Coronary artery (tissue), 2 donors: ENCODE measurements around the gene PAPOLA.

Source experiments
- DNase-seq: peaks from one replicate; pipeline ENCODE4 v3.0.0-alpha.2; 2017; ENCODE audit warnings: low spot score
- H3K27ac ChIP-seq, 2 donors: fragments of 200-600 bp; sonication (generic); one replicate each; pipeline ENCODE4 v1.5.1; 2016 to 2019
- H3K4me3 ChIP-seq: fragments of 200-600 bp; sonication (generic); 2 replicates; pipeline ENCODE4 v1.5.1; 2016; ENCODE audit warnings: mild to moderate bottlenecking, moderate library complexity
- TF ChIP-seq, protein P1 (sequence below): fragments of 200-600 bp; sonication (generic); IDR thresholded peaks from one replicate; pipeline ENCODE4 v1.5.1; 2019; ENCODE audit warnings: antibody characterized with exemption

PAPOLA gene

DNA sequence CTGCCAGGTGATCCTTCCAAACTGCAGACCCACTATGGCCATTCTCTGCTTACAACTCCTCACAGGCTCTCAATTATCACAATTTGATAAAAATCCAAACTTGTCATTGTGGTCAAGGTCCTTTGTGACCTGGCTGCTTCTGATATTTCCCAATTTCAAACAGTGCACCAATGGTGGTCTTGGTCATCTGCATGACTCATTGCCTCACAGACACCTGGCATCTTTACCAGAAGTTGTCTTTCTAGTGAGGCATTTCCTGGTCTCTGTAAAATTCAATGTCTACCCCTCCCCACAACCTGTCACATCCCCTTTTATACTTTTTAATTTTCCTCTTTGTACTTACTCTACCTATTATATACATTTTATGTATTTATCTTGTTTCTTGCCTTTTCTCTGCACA, 17.8 kb upstream of the PAPOLA start:
- H3K27ac ChIP-seq = no peak overlapping the region
- TF ChIP-seq, protein P1, sequence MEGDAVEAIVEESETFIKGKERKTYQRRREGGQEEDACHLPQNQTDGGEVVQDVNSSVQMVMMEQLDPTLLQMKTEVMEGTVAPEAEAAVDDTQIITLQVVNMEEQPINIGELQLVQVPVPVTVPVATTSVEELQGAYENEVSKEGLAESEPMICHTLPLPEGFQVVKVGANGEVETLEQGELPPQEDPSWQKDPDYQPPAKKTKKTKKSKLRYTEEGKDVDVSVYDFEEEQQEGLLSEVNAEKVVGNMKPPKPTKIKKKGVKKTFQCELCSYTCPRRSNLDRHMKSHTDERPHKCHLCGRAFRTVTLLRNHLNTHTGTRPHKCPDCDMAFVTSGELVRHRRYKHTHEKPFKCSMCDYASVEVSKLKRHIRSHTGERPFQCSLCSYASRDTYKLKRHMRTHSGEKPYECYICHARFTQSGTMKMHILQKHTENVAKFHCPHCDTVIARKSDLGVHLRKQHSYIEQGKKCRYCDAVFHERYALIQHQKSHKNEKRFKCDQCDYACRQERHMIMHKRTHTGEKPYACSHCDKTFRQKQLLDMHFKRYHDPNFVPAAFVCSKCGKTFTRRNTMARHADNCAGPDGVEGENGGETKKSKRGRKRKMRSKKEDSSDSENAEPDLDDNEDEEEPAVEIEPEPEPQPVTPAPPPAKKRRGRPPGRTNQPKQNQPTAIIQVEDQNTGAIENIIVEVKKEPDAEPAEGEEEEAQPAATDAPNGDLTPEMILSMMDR = no peak
- H3K4me3 ChIP-seq = no peak overlapping the region
- DNase-seq = no peak

DNA sequence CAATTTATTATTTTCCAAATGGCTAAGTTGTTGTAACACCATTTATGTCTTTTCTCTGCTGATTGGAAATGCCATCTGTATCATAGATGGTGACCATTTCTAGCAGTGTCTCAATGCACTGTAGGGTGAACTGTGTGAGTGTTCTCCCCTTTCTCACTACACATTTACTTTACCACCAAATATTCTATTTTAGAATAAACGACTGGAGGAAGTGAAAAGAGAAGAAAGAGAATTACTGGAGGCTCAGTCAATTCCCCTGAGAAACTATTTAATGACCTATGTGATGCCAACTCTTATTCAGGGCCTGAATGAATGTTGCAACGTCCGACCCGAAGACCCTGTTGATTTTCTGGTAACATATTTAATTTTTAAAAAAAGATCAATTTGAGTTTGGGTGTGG, 15.5 kb upstream of the PAPOLA start:
- no peak for DNase-seq
- Histone ChIP-seq H3K27ac (no peak overlapping the region), H3K4me3 (no peak overlapping the region)
- TF ChIP-seq, protein P1 = no peak

DNA sequence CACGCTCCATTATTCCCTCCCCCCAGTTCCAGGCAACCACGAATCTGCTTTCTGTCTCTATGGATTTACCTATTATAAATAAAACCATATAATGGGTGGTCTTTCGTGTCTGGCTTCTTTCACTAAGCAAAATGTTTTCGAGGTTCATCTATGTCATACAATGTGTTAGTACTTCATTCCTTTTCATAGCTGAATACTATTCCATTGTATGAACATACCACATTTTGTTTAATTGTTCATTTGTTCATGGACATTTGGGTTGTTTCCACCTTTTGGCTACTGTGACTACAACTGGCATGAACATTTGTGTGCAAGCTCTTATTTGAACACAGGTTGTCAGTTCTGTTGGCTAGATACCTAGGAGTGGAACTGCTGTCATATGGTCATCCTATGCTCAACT, 12.9 kb upstream of the PAPOLA start:
- TF ChIP-seq, protein P1 = no peak
- H3K27ac ChIP-seq = no peak overlapping the region
- H3K4me3 ChIP-seq = no peak overlapping the region
- DNase-seq = no peak

DNA sequence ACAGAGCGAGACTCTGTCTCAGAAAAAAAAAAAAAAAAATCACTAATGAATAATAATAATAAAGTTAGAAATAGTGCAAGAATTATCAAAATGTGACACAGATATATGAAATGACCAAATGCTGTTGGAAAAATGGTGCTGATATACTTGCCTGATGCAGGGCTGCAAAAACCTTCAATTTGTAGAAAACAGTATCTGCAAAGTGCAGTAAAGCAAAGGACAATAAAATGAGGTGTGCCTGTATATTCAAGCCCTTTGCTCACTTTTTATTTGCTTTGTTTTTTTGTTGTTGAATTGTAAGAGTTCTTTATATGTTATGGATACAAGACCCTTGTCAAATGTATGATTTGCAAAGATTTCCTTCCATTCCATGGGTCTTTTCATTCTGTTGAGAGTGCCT, 9.0 kb upstream of the PAPOLA start:
- Histone ChIP-seq H3K4me3 (no peak overlapping the region), H3K27ac (no peak overlapping the region)
- TF ChIP-seq, protein P1 = no peak
- DNase-seq = no peak

DNA sequence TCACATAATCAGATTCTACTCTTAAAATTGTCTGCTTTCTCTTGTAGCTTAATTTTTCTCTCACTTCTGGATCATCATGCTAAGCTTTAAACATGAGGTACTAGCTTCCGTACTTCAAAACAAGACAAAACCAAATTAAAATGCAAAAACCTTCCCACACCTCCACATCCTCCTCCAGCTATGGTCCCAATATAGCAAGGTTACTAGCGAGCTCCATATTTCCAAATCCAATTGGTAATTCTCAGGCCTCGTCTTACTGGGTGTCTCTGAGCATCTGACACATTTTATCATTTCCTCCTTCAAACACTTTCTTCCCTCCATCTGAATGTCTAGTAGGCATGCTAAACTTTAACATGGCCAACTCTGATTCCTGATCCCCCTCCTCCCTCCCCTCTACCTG, 7.9 kb upstream of the PAPOLA start:
- Histone ChIP-seq H3K27ac (no peak overlapping the region), H3K4me3 (no peak overlapping the region)
- DNase-seq = no peak
- TF ChIP-seq, protein P1 = no peak

DNA sequence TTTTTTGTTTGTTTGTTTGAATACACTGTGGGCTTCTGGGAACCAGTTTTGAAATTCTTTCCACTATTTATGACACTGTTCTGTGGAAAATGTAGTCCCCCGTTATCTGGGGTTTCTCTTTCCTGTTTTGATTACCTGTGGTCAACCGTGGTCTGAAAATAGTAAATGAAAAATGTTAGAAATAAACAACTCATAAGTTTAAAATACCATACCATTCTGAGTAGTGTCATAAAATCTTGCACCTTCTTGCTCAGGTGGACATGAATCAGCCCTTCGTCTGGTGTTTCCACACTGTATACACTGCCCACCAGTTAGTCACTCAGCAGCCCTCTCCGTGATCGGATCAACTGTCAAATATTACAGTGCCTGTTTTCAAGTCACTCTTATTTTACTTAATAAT, 5.1 kb upstream of the PAPOLA start:
- TF ChIP-seq, protein P1 = no peak
- H3K27ac ChIP-seq = no peak overlapping the region
- no peak for DNase-seq
- no peak overlapping the region for H3K4me3 ChIP-seq

DNA sequence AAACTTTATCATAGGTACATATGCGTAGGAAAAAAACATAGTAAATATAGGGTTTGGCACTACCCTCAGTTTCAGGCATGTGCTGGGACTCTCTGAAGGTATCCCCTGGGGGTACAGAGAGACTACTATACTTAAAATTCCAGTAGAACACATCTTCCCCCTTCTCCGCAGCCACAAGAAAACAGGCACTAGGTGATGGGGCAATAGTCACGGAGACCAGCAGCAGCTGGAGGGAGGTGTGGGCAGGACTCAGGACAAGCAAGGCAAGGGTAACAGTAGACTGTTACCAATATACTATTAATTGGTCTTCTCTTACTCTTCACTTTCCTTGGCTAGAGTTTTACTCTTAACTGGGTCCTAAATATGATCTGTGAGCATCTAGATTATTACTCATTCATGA, 4.6 kb upstream of the PAPOLA start:
- H3K27ac ChIP-seq = no peak overlapping the region
- no peak overlapping the region for H3K4me3 ChIP-seq
- TF ChIP-seq, protein P1 = no peak
- DNase-seq = no peak
